Kidney epithelial cell (primary cell): ENCODE data around the gene WEE2. TPM values are rescaled to one million over a fixed set of nuclear protein-coding genes. Genes with fewer than 3 reads are reported as not detected.

ENCODE experiments used
- total RNA-seq: library from RNA; depleted of rRNA; stranded (reverse); fragments of >200 nt; gene quantifications from 2 replicates; pipeline ENCODE4 v1.2.3, GENCODE V29; 2015

The WEE2 gene
- total RNA-seq, 1 donor from 2014 or later, result not detected

Other genes starting within 250 kb of the WEE2 start
- gene AGK, start 156.9 kb upstream of the WEE2 start, total RNA-seq, result 31.7 and 35.3 TPM in 2 replicates
- 17.0 and 18.9 TPM in 2 replicates for gene DENND11, start 6.2 kb upstream of the WEE2 start, total RNA-seq
- 204 and 220 TPM in 2 replicates for gene SSBP1, start 30.0 kb downstream of the WEE2 start, total RNA-seq
- gene TAS2R3, start 55.7 kb downstream of the WEE2 start, total RNA-seq, result 0.29 and 0.55 TPM in 2 replicates
- 0.07 and 0.08 TPM in 2 replicates for gene TAS2R4, start 68.3 kb downstream of the WEE2 start, total RNA-seq
- gene TAS2R5, start 81.9 kb downstream of the WEE2 start, total RNA-seq, result 0.46 and 3.7 TPM in 2 replicates
- not detected in 2 replicates for gene PRSS37, start 133.1 kb downstream of the WEE2 start, total RNA-seq
- gene OR9A4, start 208.0 kb downstream of the WEE2 start, total RNA-seq, result 0.07 TPM in 1 of 2 replicates, not detected in the other
- gene CLEC5A, start 238.6 kb downstream of the WEE2 start, total RNA-seq, result not detected in 2 replicates